Hepatocyte (in vitro differentiated cells): Measurements from ENCODE around the gene GDPD4. TPM values are rescaled to one million over a fixed set of nuclear protein-coding genes. Genes with fewer than 3 reads are reported as not detected.

Source experiments
- DNase-seq: peaks from one replicate; pipeline ENCODE4 v3.0.0-alpha.2; 2016; ENCODE audit warnings: low spot score
- H2AFZ ChIP-seq: fragments of 200-600 bp; sonication (generic); 2 replicates; pipeline ENCODE4 v1.6.0; 2016; ENCODE audit warnings: antibody characterized with exemption, mild to moderate bottlenecking
- H3K27ac ChIP-seq: fragments of 200-600 bp; sonication (generic); 2 replicates; pipeline ENCODE4 v1.5.1; 2016; ENCODE audit warnings: mild to moderate bottlenecking
- H3K27me3 ChIP-seq: fragments of 200-600 bp; sonication (generic); 2 replicates; pipeline ENCODE4 v1.6.1; 2016
- H3K36me3 ChIP-seq: fragments of 200-600 bp; sonication (generic); replicated peaks from 2 replicates; pipeline ENCODE4 v1.5.1; 2016; ENCODE audit warnings: low read depth; ENCODE audit not compliant: insufficient read depth
- H3K4me1 ChIP-seq: fragments of 200-600 bp; sonication (generic); 2 replicates; pipeline ENCODE4 v1.5.1; 2016; ENCODE audit warnings: mild to moderate bottlenecking, moderate library complexity; ENCODE audit not compliant: insufficient read depth
- H3K4me2 ChIP-seq: fragments of 200-600 bp; sonication (generic); 2 replicates; pipeline ENCODE4 v1.6.0; 2016
- H3K4me3 ChIP-seq: fragments of 200-600 bp; sonication (generic); 2 replicates; pipeline ENCODE4 v1.5.1; 2016; ENCODE audit warnings: mild to moderate bottlenecking
- H3K79me2 ChIP-seq: fragments of 200-600 bp; sonication (generic); 2 replicates; pipeline ENCODE4 v1.6.0; 2017; ENCODE audit warnings: mild to moderate bottlenecking
- H3K9me2 ChIP-seq: fragments of 200-600 bp; sonication (generic); replicated peaks from 2 replicates; pipeline ENCODE4 v1.6.0; 2017; ENCODE audit warnings: mild to moderate bottlenecking; ENCODE audit not compliant: insufficient read depth
- H3K9me3 ChIP-seq: fragments of 200-600 bp; sonication (generic); 2 replicates; pipeline ENCODE4 v1.5.1; 2016; ENCODE audit warnings: low read depth, mild to moderate bottlenecking
- H4K20me1 ChIP-seq: fragments of 200-600 bp; sonication (generic); 2 replicates; pipeline ENCODE4 v1.6.0; 2016; ENCODE audit warnings: mild to moderate bottlenecking; ENCODE audit not compliant: insufficient read depth, poor library complexity, severe bottlenecking
- EZH2 ChIP-seq: fragments of 200-600 bp; sonication (generic); IDR thresholded peaks from 2 replicates; pipeline ENCODE4 v1.6.1; 2016; ENCODE audit warnings: antibody characterized with exemption, mild to moderate bottlenecking, borderline replicate concordance
- EZH2phosphoT487 ChIP-seq: fragments of 200-600 bp; sonication (generic); IDR thresholded peaks from one replicate; pipeline ENCODE4 v1.6.1; 2018; ENCODE audit warnings: antibody characterized with exemption, mild to moderate bottlenecking, low read depth, moderate library complexity; ENCODE audit not compliant: unreplicated experiment, severe bottlenecking
- WGBS: methylation state at CpG from one replicate; pipeline ENCODE4 v1.1.6; 2016; ENCODE audit warnings: low lambda C conversion rate; ENCODE audit errors: missing lambda C conversion rate; 5-methylcytosine and 5-hydroxymethylcytosine counted together
- polyA plus RNA-seq: library from polyadenylated mRNA; unstranded; fragments of >200 nt; fragmentation: Nextera tagmentation; extraction: Ambion mirVana; gene quantifications from 2 replicates; pipeline ENCODE4 v1.2.1, GENCODE V29; 2016
- total RNA-seq: library from RNA; depleted of rRNA; stranded (reverse); fragments of >200 nt; gene quantifications from 2 replicates; pipeline ENCODE4 v1.2.3, GENCODE V29; 2014
- TF ChIP-seq, protein P1 (sequence below): fragments of 200-600 bp; sonication (generic); IDR thresholded peaks from 2 replicates; pipeline ENCODE4 v1.5.1; 2016; ENCODE audit warnings: antibody characterized with exemption, mild to moderate bottlenecking; ENCODE audit not compliant: poor library complexity

The GDPD4 gene
- total and polyA plus RNA-seq, 2 experiments from 2014 or later = 0.47 to 1.1 TPM

DNA sequence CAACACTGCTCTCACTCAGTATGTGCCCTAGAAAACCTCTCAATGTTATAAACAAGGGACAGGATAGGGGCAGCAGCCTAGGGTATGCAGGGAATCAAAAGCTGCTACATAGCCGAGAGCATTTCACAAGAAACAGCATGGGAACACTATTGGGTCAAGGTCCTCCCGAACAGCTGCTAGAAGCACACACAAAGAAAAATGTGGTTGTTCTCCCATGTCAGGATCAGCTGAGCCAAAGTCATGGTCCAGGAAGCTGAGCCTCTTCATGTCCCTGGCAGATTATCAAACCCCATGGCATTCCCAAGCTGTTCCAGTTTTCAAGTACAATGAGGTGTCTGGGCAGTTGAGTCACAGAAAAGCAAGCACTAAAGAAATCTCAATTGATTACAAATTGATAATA, 21.0 kb upstream of the GDPD4 start:
- no peak overlapping the region for H2AFZ ChIP-seq
- no peaks in the 10 kb centered on the region for H3K27me3 ChIP-seq
- H3K27ac ChIP-seq = no peak overlapping the region
- WGBS = 98% methylated on average over 2 of the region's 2 CpGs
- H3K9me3 ChIP-seq = no peaks in the 10 kb centered on the region
- no peak overlapping the region for H3K4me2 ChIP-seq
- H3K4me3 ChIP-seq = no peak overlapping the region
- H3K9me2 ChIP-seq = no peaks in the 10 kb centered on the region
- no peak for TF ChIP-seq EZH2
- no peak for TF ChIP-seq EZH2phosphoT487
- TF ChIP-seq, protein P1, sequence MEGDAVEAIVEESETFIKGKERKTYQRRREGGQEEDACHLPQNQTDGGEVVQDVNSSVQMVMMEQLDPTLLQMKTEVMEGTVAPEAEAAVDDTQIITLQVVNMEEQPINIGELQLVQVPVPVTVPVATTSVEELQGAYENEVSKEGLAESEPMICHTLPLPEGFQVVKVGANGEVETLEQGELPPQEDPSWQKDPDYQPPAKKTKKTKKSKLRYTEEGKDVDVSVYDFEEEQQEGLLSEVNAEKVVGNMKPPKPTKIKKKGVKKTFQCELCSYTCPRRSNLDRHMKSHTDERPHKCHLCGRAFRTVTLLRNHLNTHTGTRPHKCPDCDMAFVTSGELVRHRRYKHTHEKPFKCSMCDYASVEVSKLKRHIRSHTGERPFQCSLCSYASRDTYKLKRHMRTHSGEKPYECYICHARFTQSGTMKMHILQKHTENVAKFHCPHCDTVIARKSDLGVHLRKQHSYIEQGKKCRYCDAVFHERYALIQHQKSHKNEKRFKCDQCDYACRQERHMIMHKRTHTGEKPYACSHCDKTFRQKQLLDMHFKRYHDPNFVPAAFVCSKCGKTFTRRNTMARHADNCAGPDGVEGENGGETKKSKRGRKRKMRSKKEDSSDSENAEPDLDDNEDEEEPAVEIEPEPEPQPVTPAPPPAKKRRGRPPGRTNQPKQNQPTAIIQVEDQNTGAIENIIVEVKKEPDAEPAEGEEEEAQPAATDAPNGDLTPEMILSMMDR = no peak
- DNase-seq = no peak
- H4K20me1 ChIP-seq = no peaks in the 10 kb centered on the region
- H3K79me2 ChIP-seq = no peaks in the 10 kb centered on the region
- H3K4me1 ChIP-seq = no peaks in the 10 kb centered on the region
- no peaks in the 10 kb centered on the region for H3K36me3 ChIP-seq

DNA sequence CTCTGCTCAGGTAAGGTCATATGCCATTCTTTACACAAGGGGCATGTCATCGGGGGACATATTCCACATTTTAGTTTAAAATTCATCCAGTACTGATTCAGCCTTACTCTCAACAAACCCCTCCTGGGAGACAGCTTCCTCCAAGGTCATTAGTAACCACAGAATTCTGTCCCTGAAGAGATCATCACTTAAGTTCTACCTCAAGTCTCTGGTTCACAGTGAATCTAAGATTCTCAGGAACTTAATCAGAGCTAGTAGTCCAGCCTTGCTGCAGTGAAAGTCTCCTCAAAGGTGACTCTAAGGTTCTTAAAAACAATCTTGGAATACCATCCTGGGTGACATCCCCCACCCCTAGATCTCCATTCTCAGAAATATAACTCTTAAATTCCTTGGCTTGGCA, 18.9 kb upstream of the GDPD4 start:
- Histone ChIP-seq H3K27ac (no peak overlapping the region), H3K4me3 (no peak overlapping the region), H3K27me3 (no peaks in the 10 kb centered on the region), H3K79me2 (no peaks in the 10 kb centered on the region), H3K36me3 (no peaks in the 10 kb centered on the region), H3K4me1 (no peaks in the 10 kb centered on the region), H4K20me1 (no peaks in the 10 kb centered on the region), H3K9me3 (no peaks in the 10 kb centered on the region), H2AFZ (no peak overlapping the region), H3K9me2 (no peaks in the 10 kb centered on the region), H3K4me2 (no peak overlapping the region)
- WGBS = 100% methylated on average over 1 of the region's 1 CpG
- DNase-seq = no peak
- TF ChIP-seq EZH2 = no peak
- TF ChIP-seq, protein P1 = no peak
- no peak for TF ChIP-seq EZH2phosphoT487

DNA sequence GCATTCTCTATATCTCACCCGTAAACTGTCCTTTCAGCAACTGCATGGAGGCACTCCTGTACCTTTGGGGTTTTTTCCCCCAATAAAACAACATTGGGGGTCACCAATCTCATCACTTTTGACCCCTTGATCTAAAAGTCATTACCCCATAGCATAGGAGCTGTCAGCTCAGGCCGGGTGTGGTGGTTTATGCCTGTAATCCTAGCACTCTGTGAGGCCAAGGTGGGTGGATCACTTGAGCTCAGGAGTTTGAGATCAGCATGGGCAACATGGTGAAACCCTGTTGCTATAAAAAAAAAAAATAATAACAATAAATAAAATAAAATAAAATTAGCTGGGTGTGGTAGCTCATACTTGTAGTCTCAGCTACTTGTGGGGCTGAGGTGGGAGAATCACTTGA, 17.1 kb upstream of the GDPD4 start:
- Histone ChIP-seq H3K4me1 (no peaks in the 10 kb centered on the region), H4K20me1 (no peaks in the 10 kb centered on the region), H3K27ac (no peak overlapping the region), H3K4me2 (no peak overlapping the region), H3K4me3 (no peak overlapping the region), H2AFZ (no peak overlapping the region), H3K36me3 (no peaks in the 10 kb centered on the region), H3K9me3 (no peaks in the 10 kb centered on the region), H3K79me2 (no peaks in the 10 kb centered on the region), H3K27me3 (no peaks in the 10 kb centered on the region), H3K9me2 (no peaks in the 10 kb centered on the region)
- 86% methylated on average over 2 of the region's 2 CpGs for WGBS
- TF ChIP-seq, protein P1 = no peak
- no peak for TF ChIP-seq EZH2
- no peak for TF ChIP-seq EZH2phosphoT487
- no peak for DNase-seq
